ENCODE data around the gene HMGB2.
A peak's percentile ranks its signal among the peaks of the same experiment; 100 is the strongest.

Gene HMGB2

DNA sequence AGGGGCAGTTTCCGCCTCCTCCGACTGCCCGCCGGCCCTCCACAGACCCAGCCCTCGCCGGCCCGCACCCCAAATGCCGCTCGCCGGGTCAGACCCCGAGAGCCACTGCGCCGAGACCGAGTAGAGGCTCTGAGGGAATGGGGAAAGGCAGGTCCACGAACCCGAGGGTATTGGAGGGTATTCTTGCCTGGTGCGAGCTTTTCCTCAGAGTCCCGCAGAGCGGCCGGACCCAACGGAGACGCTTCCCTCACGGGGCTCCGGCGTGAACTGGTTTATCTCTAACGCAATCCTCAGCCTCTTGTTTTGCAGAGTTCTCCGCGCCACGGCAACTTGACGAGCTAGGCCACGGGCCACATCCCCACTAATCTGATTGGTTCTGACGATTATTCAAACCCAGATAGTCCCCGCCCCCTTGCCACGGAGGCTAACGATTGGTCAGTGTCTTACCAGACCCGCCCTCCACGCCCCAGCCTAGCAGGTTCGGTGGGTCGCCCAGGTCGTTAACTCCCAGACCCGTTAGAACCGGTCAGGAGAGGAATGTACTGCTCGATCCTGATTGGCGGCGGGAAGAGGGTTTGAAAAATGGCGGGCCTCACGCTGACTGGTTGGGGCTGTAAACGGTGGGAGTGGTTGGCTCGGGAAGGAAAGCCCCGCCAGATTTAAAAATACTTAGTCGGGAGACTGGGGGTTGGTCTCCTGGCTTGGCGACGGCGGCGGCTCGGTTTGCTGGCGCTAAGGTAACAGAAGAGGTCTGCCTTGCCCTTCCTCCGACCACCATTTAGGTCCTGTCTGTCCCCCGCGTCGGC, at the start of gene HMGB2:
HMGB2 (minus strand) TSS at position 274 of the 806 bp plus-strand sequence. CDS start 709 bp downstream, outside the sequence.
- peak; percentile 96 for DNase-seq

DNA sequence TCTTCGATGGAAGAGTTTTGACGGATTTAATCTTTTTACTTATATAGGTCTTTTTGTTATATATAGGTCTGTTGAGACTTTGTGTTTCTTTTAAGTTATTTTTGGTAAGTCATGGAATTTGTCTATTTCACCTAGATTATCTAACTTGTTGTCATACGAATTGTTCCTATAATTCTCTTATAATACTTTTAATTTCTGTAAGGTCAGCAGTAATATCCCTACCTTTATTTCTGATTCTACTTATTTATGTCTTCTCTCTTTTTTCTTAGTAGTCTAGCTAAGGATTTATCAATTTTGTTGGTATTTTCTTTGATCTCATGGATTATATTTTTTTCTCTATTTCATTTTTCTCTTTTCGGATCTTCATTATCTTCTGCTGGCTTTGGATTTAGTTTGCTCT, 48.2 kb upstream of the HMGB2 start:
- DNase-seq: no peak

DNA sequence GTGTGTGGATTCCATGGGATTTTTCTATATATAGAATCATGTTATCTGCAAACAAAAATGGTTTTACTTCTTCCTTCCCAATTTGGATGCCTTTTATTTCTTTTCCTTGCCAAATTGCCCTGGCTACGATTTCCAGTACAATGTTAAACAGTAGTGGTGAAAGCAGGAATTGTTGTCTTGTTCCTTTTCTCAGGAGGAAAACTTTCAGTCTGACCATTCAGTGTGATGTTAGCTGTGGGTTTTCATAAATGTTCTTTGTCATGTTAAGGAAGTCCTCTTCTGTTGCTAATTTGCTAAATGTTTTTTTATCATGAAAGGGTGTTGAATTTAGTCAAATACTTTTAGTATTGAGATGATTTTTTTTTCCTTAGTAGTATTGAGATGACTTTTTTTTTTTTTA, 47.5 kb upstream of the HMGB2 start:
- DNase-seq: no peak

DNA sequence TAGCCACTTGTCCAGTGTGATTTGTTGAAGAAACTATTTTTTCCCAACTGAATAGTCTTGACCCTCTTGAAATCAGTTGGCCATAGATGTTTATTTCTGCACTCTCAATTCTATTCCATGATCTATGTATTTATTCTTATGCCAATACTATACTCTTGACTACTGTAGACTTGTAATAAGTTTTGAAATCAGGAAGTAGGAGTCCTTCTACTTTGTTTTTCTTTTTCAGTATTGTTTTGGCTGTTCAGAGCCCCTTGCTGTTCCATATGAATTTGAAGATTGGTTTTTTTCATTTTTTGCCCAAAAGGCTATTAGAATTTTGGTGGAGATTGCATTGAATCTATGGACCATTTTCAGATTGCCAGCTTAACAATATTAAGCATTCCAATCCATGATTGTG, 46.8 kb upstream of the HMGB2 start:
- DNase-seq: no peak

DNA sequence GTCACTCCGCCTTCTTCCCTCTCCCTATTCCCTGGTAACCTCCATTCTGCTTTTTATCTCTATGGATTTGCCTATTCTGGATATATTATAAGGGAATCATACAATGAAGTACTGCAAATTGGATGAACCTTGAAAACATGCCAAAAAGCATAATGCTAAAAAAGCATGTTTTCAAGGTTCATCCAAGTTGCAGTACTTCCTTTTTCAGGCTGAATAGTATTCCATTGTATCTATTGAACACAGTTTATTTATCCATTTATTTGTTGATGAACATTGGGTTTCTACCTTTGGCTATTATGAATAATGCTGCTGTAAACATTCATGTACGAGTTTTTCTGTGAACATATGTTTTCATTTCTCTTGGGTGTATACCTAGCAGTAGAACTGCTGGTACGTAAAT, 45.8 kb upstream of the HMGB2 start:
- DNase-seq: no peak

DNA sequence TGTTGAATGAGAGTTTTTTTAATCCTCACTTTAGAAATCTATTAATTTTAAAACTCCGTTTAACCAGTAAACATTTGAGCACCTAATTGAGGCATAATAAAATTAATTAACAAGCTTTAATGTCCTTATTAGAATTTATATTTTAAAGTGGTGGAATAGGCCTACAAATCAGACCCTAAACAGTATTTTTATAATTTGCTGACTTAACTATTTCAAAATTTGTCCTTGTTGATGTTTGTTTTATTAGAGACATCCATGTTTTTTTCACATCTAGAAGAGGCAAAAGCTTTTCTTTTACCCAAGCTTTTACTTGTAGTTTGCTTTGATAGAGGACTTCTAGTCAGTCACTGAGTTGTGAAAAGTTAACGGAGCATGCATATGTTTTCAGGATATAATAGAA, 40.4 kb upstream of the HMGB2 start:
- no peak for DNase-seq

DNA sequence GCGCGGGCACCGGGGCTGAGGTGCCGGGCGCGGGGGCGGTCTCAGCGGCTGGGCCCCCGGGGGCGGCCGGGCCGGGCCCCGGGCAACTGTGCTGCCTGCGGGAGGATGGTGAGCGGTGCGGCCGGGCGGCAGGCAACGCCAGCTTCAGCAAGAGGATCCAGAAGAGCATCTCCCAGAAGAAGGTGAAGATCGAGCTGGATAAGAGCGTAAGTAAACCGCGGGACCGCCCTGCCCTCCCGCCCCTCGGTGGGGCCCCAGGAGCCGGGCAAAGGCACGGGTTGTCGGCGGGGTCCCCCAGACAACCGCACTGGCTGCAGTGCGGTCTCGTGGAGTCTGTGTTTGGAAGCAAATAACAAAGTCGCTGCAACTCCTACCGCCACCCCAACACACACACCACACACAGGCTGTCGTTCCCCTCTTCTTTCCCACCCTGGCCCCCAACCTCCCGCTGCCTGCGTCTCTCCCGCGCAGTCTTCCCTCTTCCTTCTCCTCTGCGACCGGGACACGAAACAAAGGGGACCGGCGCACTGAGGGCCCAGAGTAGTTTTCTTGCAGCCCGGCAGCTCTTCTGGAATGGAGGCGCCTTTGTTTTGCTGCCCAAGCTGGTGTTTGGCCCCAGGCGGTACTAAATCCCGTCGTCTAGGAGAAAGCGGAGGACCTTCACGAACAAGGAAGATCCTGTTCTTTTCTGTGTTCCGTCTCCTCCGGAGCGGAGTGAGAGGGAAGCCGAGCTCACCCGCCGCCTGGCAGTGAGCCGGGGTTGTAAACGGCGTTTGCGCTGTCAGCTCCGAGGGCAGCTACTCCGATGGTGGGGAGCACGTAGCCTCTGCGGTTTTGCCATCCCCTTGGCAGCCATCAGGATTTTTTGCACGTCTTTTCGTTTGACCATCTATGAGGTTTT, 37.4 kb upstream of the HMGB2 start:
- no peak for DNase-seq

DNA sequence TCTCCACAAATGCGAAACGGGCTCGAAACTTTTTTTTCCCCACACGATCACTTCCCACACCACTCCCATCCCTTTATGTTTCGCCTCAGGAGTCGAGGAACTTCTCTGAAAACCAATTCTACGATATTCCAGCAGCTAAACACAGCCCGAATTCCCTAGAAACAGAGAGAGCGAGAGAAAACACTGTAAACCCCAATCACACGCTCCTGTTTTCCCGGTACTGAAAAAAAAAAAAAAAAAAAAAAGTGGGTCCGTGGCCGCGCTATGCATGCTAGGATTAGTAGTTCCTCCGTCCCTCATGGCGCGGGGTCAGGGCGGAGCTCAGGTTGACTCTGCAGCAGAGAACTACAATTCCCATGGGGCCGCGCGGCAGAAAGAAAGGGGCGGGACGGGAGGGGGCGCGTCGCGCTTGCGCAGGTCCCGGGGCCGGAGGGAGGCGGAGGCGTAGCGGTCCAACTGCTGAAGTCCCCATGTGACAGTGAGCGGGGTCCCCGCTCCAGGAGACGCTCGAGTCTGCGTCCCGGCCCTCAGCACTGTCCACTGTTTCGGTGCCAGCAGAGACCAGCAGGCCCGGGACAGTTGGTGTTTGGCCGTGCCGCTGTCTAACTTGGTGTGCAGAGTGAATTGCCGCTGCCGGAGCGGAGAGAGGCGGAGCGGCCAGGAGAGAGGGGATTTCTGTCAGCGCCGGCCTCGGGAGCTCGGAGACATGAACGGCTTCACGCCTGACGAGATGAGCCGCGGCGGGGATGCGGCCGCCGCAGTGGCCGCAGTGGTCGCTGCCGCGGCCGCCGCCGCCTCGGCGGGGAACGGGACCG, 36.5 kb upstream of the HMGB2 start, which contains the start of gene SAP30:
SAP30 (plus strand) TSS at position 478 of the 815 bp plus-strand sequence; CDS start at position 707, 229 bp downstream.
- DNase-seq: peak; percentile 92

DNA sequence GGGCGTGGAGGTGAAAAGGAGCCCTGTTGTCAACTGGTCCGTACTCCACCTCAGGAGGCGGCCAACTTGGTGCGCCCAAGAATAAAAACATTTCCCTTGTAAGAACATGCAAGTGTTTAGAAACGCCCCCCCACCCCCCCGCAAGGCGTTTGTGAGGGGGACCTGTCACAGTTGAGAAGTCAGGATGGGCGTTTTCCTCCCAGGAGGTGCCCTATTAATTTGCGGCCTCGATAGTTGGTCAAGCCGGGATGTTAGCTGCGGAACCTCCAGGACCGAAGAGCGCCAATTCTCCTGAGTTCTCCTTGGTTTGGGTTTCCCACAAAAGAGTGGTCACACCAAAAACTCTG, 35.9 kb upstream of the HMGB2 start:
- DNase-seq: no peak

DNA sequence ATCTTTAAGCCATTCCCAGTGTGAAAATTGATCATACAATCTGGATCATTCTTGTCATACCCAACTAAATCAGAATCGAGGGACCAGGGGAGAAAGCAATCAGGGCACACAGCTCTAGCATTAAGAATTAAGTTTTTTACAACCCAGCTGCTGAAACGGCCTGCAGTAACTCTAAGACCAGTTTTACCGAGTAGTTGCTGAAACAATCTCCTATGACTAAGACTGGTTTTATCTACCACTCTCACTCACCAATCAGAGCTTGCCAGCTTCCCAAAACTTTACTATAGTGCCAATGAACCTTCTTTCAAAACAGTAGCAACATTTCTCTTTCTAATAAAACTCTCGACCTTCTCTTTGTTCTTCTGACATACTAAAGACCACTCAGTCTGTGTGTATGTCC, 33.8 kb upstream of the HMGB2 start:
- no peak for DNase-seq

DNA sequence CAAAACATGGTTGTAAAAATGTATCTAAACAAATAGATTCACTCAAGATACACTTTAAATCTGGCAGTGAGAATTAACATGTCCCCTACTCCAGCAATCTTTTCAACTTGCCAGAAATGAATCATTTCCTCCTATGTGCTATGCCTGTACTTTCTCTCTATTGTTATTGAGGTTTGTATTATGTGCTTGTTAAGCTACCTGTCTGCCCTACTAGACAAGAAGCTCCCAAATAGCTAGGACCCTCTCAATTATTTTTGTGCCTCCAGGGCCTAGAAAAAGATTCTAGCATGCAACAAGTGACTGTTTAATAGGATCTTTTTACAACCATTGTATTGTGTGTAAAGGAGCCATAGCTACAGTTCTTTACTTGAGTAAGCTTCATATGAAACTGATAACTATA, 33.1 kb upstream of the HMGB2 start:
- no peak for DNase-seq

DNA sequence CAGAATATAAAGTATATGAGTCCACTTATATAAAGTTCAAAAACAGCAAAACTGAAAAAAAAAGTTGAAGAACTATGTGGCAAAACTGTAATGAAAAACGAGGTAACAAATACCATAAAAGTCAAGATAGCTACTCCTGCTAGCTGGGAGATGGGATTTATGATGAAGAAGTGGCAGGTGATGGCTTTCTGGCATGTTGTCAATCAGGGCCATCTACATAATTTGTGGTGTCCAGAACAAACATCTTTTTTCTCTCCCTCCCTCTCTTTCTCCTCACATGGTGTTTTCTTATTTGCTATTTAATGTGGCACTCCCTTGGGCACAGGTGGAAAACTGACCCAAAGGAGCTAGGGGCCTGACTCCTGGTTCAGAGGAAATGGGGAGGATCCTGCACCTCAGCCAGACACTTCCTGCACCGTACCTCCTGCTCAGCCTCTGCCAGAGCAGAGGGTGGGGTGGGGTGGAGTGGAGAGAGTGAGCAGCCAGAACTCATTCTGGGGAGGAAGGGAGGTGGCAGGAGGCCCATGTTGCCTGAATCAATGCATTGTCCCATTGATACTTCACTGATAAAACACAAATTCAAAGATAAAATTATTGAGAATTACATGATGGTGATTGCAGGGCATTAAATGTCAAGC, 31.3 kb upstream of the HMGB2 start:
- no peak for DNase-seq

DNA sequence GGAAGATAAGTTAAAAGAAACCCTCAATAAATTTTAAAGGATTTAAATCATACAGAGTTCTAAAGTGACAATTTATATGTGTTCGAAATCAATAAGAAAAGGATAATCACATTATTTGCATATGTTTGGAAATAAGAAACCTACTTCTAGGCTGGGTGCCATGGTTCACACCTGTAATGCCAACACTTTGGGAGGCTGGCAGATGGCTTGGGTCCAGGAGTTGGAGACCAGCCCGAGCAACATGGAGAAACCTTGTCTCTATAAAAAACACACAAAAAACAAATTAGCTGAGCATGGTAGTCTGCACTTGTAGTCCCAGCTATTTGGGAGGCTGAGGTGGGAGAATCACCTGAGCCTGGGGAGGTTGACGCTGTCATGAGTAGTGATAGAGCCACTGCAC, 28.5 kb upstream of the HMGB2 start:
- DNase-seq: no peak

DNA sequence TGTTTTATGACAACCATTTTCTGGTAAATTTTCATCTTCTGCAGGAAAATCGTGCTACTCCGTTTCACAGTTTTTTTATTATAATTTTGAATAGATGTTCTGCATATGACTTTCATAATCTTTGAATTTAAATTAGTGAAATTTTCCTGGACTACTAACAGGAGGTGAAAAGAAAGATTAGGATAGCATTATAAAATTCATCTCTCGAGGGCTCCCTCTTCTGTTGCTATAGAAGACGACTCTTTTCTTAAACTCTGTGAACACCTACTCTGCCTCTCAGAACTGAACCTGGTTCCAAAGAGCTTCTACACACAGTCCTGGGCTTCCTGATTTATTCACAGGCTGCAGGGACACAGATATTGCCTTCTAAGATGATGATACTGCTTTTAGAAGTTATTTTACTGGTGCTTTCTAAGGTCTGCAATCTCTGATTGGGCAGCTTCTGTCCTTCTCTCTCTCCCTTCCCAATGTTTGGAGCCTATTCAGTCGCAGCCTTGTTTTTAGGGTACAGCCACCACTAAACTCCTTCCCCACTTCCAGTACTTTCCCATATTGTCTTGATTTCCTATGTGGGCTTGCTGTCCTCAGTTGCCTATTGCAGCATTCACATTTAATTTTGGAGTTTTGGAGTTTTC, 26.5 kb upstream of the HMGB2 start:
- DNase-seq: no peak

DNA sequence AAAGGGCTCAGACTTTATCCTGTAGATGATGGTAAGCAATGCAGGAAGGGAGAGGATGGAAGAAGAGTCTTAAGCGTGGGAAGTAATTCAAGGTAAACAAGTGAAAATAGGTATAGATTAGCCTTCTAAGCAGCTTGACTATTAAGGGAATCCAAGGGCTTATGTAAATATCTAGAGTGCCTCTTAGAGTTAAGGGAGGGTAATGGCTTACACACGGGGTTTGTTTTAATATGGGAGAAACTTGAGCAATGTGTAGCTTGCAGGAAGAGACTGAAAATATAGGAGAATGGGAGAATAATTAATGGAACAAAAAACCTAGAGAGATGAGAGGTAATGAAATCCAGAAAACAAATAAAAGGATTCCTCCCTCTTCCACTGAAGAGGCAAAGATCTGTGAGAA, 23.8 kb upstream of the HMGB2 start:
- no peak for DNase-seq

DNA sequence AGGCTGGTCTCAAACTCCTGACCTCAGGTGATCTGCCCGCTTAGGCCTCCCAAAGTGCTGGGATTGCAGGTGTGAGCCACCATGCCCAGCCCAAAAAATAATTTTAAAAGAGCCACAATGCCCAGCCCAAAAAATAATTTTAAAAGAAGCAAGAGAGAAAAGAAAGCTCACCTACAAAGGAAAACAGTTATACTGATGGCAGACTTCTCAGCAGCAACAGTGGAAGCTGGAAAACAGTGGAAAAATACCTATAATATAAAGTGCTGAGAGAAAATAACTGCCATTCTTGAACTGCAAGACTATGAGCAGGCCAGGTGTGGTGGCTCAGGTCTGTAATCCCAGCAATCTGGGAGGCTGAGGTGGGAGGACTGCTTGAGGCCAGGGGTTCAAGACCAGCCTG, 13.3 kb upstream of the HMGB2 start:
- DNase-seq: no peak

DNA sequence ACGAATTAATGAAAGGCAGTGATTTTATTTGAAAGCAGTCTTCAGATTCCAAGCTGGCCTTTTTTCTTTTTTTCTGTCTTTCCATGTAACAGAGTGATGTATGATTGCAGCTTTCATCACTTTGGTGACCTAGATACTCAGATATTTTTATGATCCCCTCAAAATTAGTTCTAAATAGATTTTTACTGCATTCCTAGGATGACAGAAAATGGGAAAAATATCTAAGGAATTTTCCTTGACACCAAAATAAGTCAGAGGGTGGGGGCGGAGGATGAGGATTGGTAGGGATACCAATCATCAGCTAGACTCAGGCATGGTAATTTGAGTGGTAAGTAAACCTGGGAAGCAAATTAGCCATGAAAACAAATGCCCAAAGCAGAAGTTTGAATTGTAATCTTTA, 11.9 kb upstream of the HMGB2 start:
- no peak for DNase-seq

DNA sequence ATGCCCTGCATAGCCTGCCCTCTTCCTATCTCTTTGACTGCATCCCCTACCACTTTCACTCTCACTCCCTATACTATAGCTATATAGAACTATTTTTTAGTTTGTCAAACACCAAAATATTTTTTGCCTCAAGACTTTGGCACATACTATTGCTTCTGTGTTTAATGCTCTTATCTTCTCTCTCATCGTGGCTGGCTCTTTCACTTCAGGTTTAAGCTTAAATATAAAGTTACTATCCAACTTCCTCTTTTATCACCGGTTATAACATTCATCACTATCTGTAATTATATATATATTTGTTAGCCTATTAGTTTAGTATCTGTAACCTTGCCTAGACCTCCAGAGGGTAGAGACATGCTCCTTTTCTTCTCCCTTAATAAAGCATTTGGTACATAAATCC, 11.5 kb upstream of the HMGB2 start:
- no peak for DNase-seq

DNA sequence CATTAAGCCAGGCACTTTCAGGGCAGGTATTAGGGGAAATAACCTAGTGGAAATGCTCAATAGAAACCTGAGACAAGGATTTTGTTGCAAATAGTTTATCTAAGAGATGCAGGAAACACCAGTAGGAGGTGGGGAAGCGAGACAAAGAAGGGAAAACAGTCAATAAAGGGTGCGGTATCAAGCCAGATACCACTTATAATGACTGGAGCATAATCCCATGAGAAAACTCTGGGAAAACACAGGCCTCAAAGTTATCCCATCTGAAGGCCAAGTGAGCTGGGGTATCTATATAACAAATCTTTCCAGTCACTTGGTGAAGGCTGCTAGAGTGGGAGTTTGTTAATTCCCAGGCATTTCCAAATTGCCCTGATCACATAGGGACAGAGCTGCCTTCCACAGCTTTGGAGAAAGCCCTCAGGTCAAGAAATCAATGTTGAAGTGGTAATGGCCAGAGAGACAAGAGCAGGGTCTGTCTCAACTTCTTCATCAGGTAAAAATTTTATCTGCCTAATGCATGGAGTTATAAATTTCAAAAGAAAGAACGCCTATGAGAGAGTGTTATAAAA, 9.8 kb upstream of the HMGB2 start:
- DNase-seq: no peak

DNA sequence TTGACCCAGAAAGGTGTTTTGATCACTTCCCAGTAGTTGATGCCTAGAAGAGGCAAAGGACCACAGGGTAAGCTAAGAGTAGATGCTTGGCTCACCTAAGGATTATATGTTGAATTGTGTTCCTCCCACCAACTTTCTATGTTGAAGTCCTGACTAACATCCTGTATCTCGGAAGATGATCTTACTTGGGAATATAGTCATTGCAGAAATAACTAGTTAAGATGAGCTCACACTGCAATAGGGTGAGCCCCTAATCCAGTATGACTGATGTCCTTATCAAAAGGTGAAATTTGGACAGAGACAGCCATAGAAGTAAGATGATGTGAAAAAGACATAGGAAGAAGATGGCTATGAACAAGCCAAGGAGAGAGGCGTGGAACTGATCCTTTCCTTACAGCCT, 3.3 kb upstream of the HMGB2 start:
- DNase-seq: no peak

DNA sequence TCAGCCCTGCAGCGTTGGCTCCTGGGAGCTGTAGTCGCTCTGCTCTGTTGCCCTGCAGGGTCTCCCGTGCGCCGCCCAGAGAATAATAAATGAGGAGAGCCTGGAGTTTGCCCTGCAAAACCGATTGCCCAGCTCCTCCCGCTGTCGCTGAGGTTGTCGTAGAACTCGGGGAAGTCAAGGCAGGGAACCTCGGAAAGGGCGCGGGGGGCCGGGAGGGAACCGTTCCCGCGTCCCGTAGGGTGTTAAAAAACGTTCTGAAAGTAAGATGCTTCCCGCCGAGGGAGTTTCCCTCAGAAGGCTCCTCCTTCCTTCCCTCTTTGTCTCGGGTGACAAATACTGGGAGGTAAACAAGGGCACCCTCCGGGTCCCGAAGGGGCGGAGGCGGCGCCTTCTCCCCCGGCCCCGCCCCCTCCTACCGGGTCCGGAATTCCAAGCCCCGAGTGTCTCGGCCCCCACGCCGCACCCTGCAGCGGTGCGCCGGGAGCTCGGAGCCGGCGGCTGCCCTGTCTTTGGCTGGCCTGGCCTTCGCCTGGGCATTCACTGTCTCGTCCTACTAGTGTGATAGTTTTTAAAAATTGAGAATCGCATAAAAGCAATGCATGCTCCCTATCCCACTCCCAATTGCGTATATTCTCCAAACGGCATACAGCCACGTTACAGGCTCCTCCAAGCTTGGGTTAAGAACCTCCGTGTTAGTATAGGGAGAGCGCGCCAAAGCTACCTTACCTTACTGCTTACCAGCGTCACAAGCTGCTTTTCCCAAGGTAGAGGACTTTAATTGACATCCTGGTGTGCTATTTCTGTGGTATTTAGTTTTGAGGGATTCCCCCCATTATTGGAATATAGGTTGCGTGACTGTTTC, 964 bp upstream of the HMGB2 start:
- peak; percentile 93 for DNase-seq
